HFF-Myc (cell line): Measurements from ENCODE around the gene ADAMTS5.
A peak's percentile ranks its signal among the peaks of the same experiment; 100 is the strongest.

Experiments
- DNase-seq: peaks from one replicate; pipeline ENCODE4 v3.0.0-alpha.2; 2011; ENCODE audit warnings: low read depth; ENCODE audit errors: extremely low read depth
- H3K4me3 ChIP-seq: replicated peaks from 2 replicates; pipeline ENCODE4 v1.5.1; 2011; ENCODE audit warnings: low read depth, mild to moderate bottlenecking, control low read depth, low read length
- TF ChIP-seq, protein P1 (sequence below): IDR thresholded peaks from 2 replicates; pipeline ENCODE4 v1.5.1; 2012; ENCODE audit warnings: mild to moderate bottlenecking, low read depth, low read length, control low read depth; ENCODE audit errors: missing control alignments

The ADAMTS5 gene

DNA sequence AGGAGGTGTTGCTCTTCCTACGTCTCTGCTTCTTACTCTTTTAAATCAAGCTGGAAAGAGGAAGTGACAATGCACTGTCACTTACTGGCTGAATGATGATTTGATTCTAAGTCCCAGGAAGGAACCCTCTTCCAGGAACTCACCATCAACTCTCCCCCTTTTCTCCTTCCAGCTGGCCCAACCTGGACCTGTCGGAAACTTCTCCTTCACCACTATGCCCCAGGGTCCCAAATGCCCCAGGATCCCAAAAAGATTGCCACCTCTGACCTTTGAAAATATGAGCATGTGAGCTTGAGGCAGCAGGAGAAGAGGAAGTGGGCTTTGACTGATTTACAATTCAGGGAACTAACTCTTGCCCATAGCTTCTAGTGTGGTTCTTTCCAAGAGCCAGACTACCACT is 5.3 kb upstream of the ADAMTS5 start:
- H3K4me3 ChIP-seq: no peak overlapping the region
- TF ChIP-seq, protein P1, sequence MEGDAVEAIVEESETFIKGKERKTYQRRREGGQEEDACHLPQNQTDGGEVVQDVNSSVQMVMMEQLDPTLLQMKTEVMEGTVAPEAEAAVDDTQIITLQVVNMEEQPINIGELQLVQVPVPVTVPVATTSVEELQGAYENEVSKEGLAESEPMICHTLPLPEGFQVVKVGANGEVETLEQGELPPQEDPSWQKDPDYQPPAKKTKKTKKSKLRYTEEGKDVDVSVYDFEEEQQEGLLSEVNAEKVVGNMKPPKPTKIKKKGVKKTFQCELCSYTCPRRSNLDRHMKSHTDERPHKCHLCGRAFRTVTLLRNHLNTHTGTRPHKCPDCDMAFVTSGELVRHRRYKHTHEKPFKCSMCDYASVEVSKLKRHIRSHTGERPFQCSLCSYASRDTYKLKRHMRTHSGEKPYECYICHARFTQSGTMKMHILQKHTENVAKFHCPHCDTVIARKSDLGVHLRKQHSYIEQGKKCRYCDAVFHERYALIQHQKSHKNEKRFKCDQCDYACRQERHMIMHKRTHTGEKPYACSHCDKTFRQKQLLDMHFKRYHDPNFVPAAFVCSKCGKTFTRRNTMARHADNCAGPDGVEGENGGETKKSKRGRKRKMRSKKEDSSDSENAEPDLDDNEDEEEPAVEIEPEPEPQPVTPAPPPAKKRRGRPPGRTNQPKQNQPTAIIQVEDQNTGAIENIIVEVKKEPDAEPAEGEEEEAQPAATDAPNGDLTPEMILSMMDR: no peak
- DNase-seq: no peak

DNA sequence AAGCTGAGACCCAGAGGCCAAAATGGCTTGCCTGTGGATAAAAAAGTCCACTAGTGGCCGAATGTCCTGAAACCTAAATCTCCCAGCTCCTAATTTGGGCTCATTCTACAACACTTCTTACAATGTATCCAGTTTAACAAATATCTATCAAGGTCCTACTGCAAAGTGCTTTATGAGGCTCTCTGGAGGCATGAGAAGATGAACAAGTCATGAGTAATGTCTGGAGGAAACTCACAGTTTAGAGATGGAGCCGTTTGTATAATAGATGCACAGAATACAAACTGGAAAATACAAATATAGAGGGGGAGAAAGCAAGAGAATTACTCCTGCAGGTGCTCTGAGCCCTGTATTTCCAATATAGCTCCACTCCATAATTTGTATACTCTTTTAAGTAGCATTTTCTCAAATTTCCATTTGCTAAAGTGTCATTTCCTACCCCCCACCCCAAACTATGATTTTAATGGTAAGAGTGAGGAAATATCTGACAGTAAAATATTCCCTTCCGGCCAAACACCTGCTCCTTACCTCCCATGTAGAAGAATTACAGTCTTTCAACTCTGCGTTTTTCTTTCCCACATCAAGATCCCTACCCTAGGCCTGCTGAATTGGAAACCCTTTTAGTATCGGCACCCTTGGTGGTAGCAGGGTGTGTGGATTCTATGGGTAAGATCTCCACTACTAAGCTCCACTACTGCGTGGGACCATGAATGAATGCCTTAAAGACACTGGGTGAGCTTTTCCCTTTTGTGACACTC is 3.3 kb upstream of the ADAMTS5 start:
- DNase-seq: no peak
- no peak overlapping the region for H3K4me3 ChIP-seq
- TF ChIP-seq, protein P1: no peak

DNA sequence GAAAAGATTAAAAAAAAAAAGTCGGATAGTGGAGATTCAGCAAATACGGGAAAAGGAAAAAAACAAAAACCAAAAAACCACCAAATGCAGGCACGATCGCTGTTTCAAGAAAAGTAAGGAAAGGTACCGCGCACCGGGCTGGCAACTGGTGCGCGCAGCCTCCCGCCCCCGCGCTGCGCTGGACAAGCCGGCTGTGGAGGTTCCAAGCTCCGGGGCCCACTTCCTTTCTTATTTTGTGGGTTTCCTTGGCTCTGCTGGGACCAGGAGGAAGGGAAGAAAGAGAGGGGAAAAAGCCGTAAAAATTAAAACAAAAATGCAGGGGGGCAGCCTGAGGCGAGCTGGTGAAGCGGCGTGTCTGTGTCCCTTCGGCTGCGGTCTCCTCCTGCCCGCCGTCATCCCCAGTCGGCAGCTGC is 233 bp downstream of the ADAMTS5 start:
- DNase-seq: no peak
- TF ChIP-seq, protein P1: no peak
- peak overlapping the region; percentile 55 for H3K4me3 ChIP-seq

DNA sequence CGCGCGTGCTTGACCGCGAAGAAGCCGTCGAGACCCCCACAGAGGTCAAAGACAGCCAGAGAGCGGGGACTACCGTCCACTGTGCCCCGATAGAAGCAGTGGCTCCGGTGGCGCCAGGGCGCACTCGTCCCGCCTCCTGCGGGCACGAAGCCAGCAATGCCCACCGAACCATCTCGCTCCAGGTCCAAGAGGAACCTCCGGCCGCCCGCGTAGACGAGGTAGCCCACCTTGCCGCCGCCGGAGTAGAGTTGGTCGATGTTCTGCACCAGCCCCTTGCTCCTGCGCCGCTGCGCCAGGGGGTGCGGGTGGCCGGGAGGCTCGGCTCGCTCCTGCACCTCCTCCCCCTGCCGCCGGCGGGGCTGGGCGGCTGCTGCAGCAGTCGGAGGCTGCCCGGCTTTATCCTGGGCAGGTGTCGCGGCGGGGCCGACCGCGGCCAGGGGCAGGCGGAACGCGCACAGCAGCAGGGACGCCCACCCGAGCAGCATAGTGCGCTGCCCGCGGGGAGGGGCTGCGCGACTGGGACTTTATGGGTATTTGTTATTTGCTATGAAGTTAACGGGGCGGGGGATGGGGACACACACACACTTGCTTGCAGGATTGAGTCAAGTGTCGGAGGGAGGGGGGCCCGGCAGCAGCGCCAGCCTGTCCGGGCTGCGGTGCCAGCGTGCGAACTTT is 844 bp downstream of the ADAMTS5 start:
- DNase-seq: no peak

DNA sequence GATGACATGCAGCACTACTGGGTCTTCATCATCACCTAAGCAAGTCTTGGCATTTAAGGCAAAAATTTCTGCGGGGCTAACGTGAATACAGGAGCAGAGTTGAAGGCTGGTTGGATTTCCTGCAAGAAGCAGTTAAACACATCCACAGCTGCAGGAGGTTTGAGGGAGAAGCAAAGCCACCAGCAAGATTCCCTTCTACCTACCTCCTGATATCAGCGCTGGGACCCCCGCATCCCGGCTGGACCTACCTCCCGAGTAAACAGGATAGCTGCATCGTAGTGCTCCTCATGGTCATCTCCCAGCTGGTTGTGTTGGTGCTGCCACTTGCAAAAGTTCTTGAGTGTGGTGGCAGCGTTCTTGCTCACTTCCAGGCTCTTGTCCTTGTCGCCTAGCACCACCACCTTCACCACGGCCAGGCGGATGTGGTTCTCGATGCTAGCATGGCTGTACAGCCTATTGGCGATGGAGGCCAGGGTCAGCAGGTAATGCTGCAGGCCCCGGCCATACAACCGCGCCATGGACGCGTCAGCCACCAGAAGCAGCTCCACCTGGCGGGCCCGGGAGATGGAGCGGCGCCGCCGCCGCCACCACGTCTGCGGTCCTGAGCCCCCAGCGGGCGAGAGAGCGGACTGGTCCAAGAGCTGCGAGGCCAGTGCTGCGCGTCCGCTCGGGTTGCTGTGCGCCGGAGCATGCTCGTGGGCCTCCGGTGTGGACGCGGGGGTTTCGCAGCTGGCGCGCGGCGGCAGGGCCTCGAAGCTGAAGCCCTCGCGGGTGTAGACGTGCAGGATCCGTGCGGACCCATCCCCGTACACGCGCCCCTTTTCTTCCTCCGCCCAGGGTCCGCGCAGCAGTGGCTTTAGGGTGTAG is 1.6 kb downstream of the ADAMTS5 start:
- DNase-seq: no peak
- TF ChIP-seq, protein P1: peak; percentile 44
- H3K4me3 ChIP-seq: peak overlapping the region; percentile 55

More for the DNA sequence above, 844 bp downstream of the ADAMTS5 start:
- TF ChIP-seq, protein P1: no peak
- peak overlapping the region; percentile 55 for H3K4me3 ChIP-seq

DNA sequence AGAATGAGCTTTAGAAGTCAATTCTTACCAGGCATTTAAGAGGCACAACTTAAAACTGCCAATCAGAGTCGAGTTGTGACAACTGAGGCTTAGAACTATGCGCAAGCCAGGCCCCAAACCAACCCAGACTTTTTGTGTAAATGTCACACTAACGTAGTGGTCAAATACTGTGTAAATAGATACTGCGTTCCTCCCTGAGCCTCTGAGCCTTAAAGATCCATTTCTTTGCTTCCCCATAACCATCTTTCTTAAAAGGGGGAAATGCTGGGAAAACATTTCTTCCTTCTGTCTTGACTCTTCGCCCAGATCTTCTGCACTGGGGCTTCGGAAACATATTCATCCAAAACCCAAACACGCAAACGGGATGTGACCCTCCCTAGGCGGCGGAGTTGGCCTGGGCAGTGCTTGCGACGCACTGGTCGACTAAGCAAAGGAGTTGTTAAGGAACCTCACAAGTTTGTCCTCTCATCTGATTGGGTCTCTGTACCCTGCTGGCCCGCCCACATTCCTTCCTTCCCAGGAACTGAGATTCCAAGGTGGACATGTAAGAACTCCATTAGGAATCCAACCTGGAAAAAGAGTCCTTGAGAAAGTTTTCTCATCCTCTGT is 2.6 kb downstream of the ADAMTS5 start:
- no peak overlapping the region for H3K4me3 ChIP-seq
- DNase-seq: no peak
- TF ChIP-seq, protein P1: no peak
